HepG2 (cell line): ENCODE results near the gene NSMCE1. TPM values are rescaled to one million over a fixed set of nuclear protein-coding genes. Genes with fewer than 3 reads are reported as not detected.

Experiments
- ARNT2 ChIP-seq: sonication (generic); formaldehyde crosslinking; IDR thresholded peaks from 2 replicates; pipeline ENCODE4 v1.8.0; 2022; ENCODE audit warnings: mild to moderate bottlenecking, low read depth, missing genetic modification reagents, moderate library complexity
- CC2D1A ChIP-seq: sonication (generic); formaldehyde crosslinking; IDR thresholded peaks from 2 replicates; pipeline ENCODE4 v1.8.1; 2023; ENCODE audit warnings: mild to moderate bottlenecking, missing genetic modification reagents
- CREM ChIP-seq, 2 experiments: sonication (generic) in 1 of 2; formaldehyde crosslinking in 1 of 2; IDR thresholded peaks; 2 replicates each; pipeline versions ENCODE4 v1.4.0 to v1.6.1; 2016 to 2020; ENCODE audit warnings: antibody characterized with exemption in 1 of 2, mild to moderate bottlenecking in 1 of 2, missing genetic modification reagents in 1 of 2
- MYNN ChIP-seq: sonication (generic); formaldehyde crosslinking; IDR thresholded peaks from 2 replicates; pipeline ENCODE4 v1.4.0; 2020; ENCODE audit warnings: mild to moderate bottlenecking, low read depth, missing genetic modification reagents
- TMF1 ChIP-seq: sonication (generic); formaldehyde crosslinking; IDR thresholded peaks from 2 replicates; pipeline ENCODE4 v1.8.1; 2022; ENCODE audit warnings: low read depth, missing genetic modification reagents
- ZBTB40 ChIP-seq, 2 experiments: fragments of 450-650 bp in 1 of 2; sonication (generic) in 1 of 2; formaldehyde crosslinking in 1 of 2; IDR thresholded peaks; 2 replicates each; pipeline versions ENCODE4 v1.6.1 to v1.8.0; 2016 to 2022; ENCODE audit warnings: antibody characterized with exemption in 1 of 2, mild to moderate bottlenecking in 1 of 2, missing genetic modification reagents in 1 of 2
- ZNF547 ChIP-seq: sonication (generic); formaldehyde crosslinking; IDR thresholded peaks from 2 replicates; pipeline ENCODE4 v1.5.1; 2020; ENCODE audit warnings: mild to moderate bottlenecking, missing genetic modification reagents
- ZNF720 ChIP-seq: sonication (generic); formaldehyde crosslinking; IDR thresholded peaks from 2 replicates; pipeline ENCODE4 v1.4.0; 2020; ENCODE audit warnings: missing genetic modification reagents
- ZSCAN12 ChIP-seq: sonication (generic); formaldehyde crosslinking; IDR thresholded peaks from 2 replicates; pipeline ENCODE4 v1.9.0; 2021; ENCODE audit warnings: mild to moderate bottlenecking, missing genetic modification reagents
- polyA plus RNA-seq, 8 experiments: library from polyadenylated mRNA; depleted of rRNA in 3 of 8; stranded (reverse) in 7 of 8; unstranded in 1 of 8; fragments of >200 nt; fragmentation: Illumina TruSeq in 4 of 8; extraction: Trizol in 4 of 8; gene quantifications; 2 replicates each; pipeline versions ENCODE4 v1.2.1 to v1.2.3, GENCODE V29; 2011 to 2016; ENCODE audit warnings: low read depth in 4 of 8, missing spikeins in 1 of 8, mixed read lengths in 1 of 8; ENCODE audit not compliant: insufficient read depth in 1 of 8
- total RNA-seq, 5 experiments: library from RNA; depleted of rRNA; stranded (reverse); fragments of >200 nt; fragmentation: Illumina TruSeq; extraction: Trizol; gene quantifications; 2 replicates each; pipeline ENCODE4 v1.2.3, GENCODE V29; 2016; ENCODE audit warnings: low read depth in 1 of 5
- TF ChIP-seq, protein P1 (sequence below): sonication (generic); formaldehyde crosslinking; IDR thresholded peaks from 2 replicates; pipeline ENCODE4 v1.4.0; 2020; ENCODE audit warnings: low read depth, mild to moderate bottlenecking, missing genetic modification reagents
- TF ChIP-seq, protein P2 (sequence below): sonication (generic); formaldehyde crosslinking; IDR thresholded peaks from 2 replicates; pipeline ENCODE4 v1.4.0; 2020; ENCODE audit warnings: missing genetic modification reagents
- TF ChIP-seq, protein P3 (sequence below): sonication (generic); formaldehyde crosslinking; IDR thresholded peaks from 2 replicates; pipeline ENCODE4 v1.5.1; 2020; ENCODE audit warnings: missing genetic modification reagents, mild to moderate bottlenecking, borderline replicate concordance

NSMCE1 gene
- total and polyA plus RNA-seq, 2 of the 13 experiments (the other 11 are each of a cell fraction or from before 2014, with no cell fraction given), result 42.7 to 52.9 TPM

GRCh38 chr16:27273670-27274423 lies 5.3 kb upstream of the NSMCE1 start (continued):
- TF ChIP-seq ZBTB40 (IDR thresholded peaks at IDR 0.05) (no peak), ZBTB40 (CRISPR knock-in tag; IDR thresholded peaks at IDR 0.05) (peak; percentile 85), ZNF547 (CRISPR knock-in tag) (peak; percentile 83), CC2D1A (CRISPR knock-in tag) (0 out of 2 replicates have a peak, but pooled peaks have one; percentile 56), ZNF720 (CRISPR knock-in tag) (no peak), TMF1 (CRISPR knock-in tag) (0 out of 2 replicates have a peak, but pooled peaks have one; percentile 27), ARNT2 (no peak), CREM (IDR thresholded peaks at IDR 0.05) (peak; percentile 95), CREM (CRISPR knock-in tag; IDR thresholded peaks at IDR 0.05) (no peak), ZSCAN12 (CRISPR knock-in tag) (peak; percentile 5; the same call in 1 of the 2 replicates), MYNN (no peak; the same call in 1 of the 2 replicates)
- TF ChIP-seq, protein P1, sequence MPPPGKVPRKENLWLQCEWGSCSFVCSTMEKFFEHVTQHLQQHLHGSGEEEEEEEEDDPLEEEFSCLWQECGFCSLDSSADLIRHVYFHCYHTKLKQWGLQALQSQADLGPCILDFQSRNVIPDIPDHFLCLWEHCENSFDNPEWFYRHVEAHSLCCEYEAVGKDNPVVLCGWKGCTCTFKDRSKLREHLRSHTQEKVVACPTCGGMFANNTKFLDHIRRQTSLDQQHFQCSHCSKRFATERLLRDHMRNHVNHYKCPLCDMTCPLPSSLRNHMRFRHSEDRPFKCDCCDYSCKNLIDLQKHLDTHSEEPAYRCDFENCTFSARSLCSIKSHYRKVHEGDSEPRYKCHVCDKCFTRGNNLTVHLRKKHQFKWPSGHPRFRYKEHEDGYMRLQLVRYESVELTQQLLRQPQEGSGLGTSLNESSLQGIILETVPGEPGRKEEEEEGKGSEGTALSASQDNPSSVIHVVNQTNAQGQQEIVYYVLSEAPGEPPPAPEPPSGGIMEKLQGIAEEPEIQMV (CRISPR knock-in tag), result no peak
- TF ChIP-seq, protein P2, sequence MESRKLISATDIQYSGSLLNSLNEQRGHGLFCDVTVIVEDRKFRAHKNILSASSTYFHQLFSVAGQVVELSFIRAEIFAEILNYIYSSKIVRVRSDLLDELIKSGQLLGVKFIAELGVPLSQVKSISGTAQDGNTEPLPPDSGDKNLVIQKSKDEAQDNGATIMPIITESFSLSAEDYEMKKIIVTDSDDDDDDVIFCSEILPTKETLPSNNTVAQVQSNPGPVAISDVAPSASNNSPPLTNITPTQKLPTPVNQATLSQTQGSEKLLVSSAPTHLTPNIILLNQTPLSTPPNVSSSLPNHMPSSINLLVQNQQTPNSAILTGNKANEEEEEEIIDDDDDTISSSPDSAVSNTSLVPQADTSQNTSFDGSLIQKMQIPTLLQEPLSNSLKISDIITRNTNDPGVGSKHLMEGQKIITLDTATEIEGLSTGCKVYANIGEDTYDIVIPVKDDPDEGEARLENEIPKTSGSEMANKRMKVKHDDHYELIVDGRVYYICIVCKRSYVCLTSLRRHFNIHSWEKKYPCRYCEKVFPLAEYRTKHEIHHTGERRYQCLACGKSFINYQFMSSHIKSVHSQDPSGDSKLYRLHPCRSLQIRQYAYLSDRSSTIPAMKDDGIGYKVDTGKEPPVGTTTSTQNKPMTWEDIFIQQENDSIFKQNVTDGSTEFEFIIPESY (CRISPR knock-in tag), result peak; percentile 74
- TF ChIP-seq, protein P3, sequence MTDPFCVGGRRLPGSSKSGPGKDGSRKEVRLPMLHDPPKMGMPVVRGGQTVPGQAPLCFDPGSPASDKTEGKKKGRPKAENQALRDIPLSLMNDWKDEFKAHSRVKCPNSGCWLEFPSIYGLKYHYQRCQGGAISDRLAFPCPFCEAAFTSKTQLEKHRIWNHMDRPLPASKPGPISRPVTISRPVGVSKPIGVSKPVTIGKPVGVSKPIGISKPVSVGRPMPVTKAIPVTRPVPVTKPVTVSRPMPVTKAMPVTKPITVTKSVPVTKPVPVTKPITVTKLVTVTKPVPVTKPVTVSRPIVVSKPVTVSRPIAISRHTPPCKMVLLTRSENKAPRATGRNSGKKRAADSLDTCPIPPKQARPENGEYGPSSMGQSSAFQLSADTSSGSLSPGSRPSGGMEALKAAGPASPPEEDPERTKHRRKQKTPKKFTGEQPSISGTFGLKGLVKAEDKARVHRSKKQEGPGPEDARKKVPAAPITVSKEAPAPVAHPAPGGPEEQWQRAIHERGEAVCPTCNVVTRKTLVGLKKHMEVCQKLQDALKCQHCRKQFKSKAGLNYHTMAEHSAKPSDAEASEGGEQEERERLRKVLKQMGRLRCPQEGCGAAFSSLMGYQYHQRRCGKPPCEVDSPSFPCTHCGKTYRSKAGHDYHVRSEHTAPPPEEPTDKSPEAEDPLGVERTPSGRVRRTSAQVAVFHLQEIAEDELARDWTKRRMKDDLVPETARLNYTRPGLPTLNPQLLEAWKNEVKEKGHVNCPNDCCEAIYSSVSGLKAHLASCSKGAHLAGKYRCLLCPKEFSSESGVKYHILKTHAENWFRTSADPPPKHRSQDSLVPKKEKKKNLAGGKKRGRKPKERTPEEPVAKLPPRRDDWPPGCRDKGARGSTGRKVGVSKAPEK (CRISPR knock-in tag), result no peak
